Testis (tissue), 2 donors: ENCODE data around the gene COL16A1.

Experiments used
- CTCF ChIP-seq, 3 experiments: fragments of 450-650 bp in 2 of 3; fragments of 200-600 bp in 1 of 3; sonication (generic) in 1 of 3; IDR thresholded peaks; one replicate each; pipeline ENCODE4 v1.5.1; 2016 to 2019; ENCODE audit warnings: antibody characterized with exemption in 3 of 3, mild to moderate bottlenecking in 2 of 3, moderate library complexity in 1 of 3
- POLR2A ChIP-seq: fragments of 450-650 bp; IDR thresholded peaks from one replicate; pipeline ENCODE4 v1.6.1; 2017; ENCODE audit warnings: antibody characterized with exemption, mild to moderate bottlenecking, moderate library complexity

- TF ChIP-seq POLR2A (peak; percentile 64), CTCF (IDR thresholded peaks at IDR 0.05) (no peak)
These were observed 59.1 kb downstream of the COL16A1 start, which contains the start of gene PEF1 for GRCh38 chr1:31644560-31645273.
